Prostate gland (tissue), 2 donors: ENCODE data around the gene IGF2.

Source experiments
- CTCF ChIP-seq, 4 experiments: fragments of 200-600 bp in 2 of 4; fragments of 450-650 bp in 2 of 4; sonication (generic) in 2 of 4; IDR thresholded peaks; 1 replicate in 3 of 4; 2 replicates in 1 of 4; pipeline ENCODE4 v1.5.1; 2016 to 2019; ENCODE audit warnings: antibody characterized with exemption in 4 of 4, mild to moderate bottlenecking in 2 of 4, moderate library complexity in 2 of 4
- POLR2AphosphoS5 ChIP-seq: sonication (generic); formaldehyde crosslinking; IDR thresholded peaks from one replicate; pipeline ENCODE4 v1.6.1; 2017; ENCODE audit warnings: antibody characterized with exemption

DNA sequence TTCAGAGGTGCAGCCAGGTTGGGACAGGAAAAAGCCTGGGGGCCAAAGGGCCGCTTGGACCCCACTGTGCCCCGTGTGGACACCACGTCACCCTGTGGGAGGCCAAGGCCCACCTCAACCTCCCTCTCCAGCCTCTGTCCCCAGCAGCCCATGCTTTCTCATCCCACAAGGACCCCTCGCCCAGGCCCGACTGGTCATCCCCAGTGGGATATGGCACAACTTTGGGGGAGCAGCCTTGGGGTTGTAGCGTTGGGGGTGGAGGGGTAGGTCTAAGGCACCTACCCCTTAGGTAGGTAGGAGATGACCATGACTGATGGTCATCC lies 44.0 kb downstream of the IGF2 start:
- TF ChIP-seq CTCF (IDR thresholded peaks at IDR 0.05) = no peak
- no peak for TF ChIP-seq POLR2AphosphoS5
